Esophagus (tissue), 2 donors: ENCODE results near the gene BTBD9. TPM values are rescaled to one million over a fixed set of nuclear protein-coding genes. Genes with fewer than 3 reads are reported as not detected.

ENCODE experiments used
- H3K27ac ChIP-seq, 2 donors: one replicate each; pipeline ENCODE4 v1.5.1; 2013; ENCODE audit warnings: low read depth in 2 of 2, mild to moderate bottlenecking in 2 of 2, inconsistent platforms in 1 of 2, low read length in 1 of 2, moderate library complexity in 1 of 2
- H3K27me3 ChIP-seq, 2 donors: one replicate each; pipeline ENCODE4 v1.6.1; 2013; ENCODE audit warnings: low read length in 2 of 2, control low read depth in 1 of 2, mild to moderate bottlenecking in 1 of 2; ENCODE audit not compliant: insufficient read depth in 2 of 2, control insufficient read depth in 1 of 2
- H3K36me3 ChIP-seq, 2 donors: one replicate each; pipeline ENCODE4 v1.6.1; 2013; ENCODE audit warnings: low read length in 1 of 2; ENCODE audit not compliant: control insufficient read depth in 2 of 2, insufficient read depth in 2 of 2
- H3K4me1 ChIP-seq, 2 donors: one replicate each; pipeline ENCODE4 v1.6.1; 2013; ENCODE audit warnings: low read length in 1 of 2; ENCODE audit not compliant: control insufficient read depth in 2 of 2, insufficient read depth in 2 of 2
- H3K4me3 ChIP-seq, 2 donors: one replicate each; pipeline ENCODE4 v1.5.1; 2013; ENCODE audit warnings: low read length in 2 of 2, mild to moderate bottlenecking in 2 of 2, low read depth in 1 of 2, moderate library complexity in 1 of 2
- H3K9me3 ChIP-seq, 2 donors: one replicate each; pipeline ENCODE4 v1.6.1; 2013; ENCODE audit warnings: mild to moderate bottlenecking in 2 of 2, low read depth in 1 of 2, low read length in 1 of 2, moderate library complexity in 1 of 2; ENCODE audit not compliant: control insufficient read depth in 2 of 2, insufficient read depth in 1 of 2
- WGBS, 2 donors: extraction: QIAGEN DNeasy Blood & Tissue Kit; methylation state at CpG; one replicate each; pipeline ENCODE4 v1.1.7; 2013; 5-methylcytosine and 5-hydroxymethylcytosine counted together
- polyA plus RNA-seq, 2 donors: library from polyadenylated mRNA; stranded (reverse); fragments of 200-250 nt; gene quantifications; one replicate each; pipeline ENCODE4 v1.2.3, GENCODE V29; 2013
- donor health status: healthy with polysubstance abuse.
- donor health status: Bipolar disorder and iron deficiency.

Gene BTBD9
- polyA plus RNA-seq, 2 donors: 3.2 to 3.8 TPM

- Histone ChIP-seq H3K4me3 (no peak overlapping the region), H3K27me3 (no peaks in the 10 kb centered on the region), H3K27ac (no peak overlapping the region), H3K4me1 (no peaks in the 10 kb centered on the region), H3K9me3 (no peaks in the 10 kb centered on the region), H3K36me3 (no peaks in the 10 kb centered on the region)
- 80 to 84% methylated on average over 4 of the region's 4 CpGs for WGBS, 2 donors
These were observed 360.3 kb downstream of the BTBD9 start for GRCh38 chr6:38279423-38279822.

DNA sequence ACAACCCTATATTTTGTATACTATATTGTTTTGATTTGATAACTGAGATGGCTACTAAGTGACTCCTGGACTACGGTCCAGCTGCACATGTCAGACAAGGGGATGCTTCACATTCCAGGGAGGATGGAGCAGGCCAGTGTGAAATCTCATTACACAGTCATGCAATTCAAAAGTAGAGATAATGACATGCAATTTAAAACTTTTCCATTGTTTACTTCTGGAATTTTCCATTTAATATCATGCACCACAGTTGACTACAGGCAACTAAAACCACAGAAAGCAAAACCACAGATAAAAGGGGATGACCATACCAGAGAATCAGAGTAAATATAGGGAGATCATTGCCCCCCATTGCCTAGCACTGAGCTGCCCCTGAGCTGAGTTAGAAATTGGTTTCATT lies 366.4 kb downstream of the BTBD9 start:
- WGBS, 2 donors: 89 to 91% methylated on average over 1 of the region's 1 CpG
- H3K9me3 ChIP-seq: no peaks in the 10 kb centered on the region
- H3K4me3 ChIP-seq: no peak overlapping the region
- no peaks in the 10 kb centered on the region for H3K4me1 ChIP-seq
- no peaks in the 10 kb centered on the region for H3K27me3 ChIP-seq
- no peaks in the 10 kb centered on the region for H3K36me3 ChIP-seq
- no peak overlapping the region for H3K27ac ChIP-seq

GRCh38 chr6:38272222-38272621 lies 367.5 kb downstream of the BTBD9 start:
- no peak overlapping the region for H3K4me3 ChIP-seq

GRCh38 chr6:38271081-38271480 lies 368.6 kb downstream of the BTBD9 start:
- no peaks in the 10 kb centered on the region for H3K27me3 ChIP-seq
- no peak overlapping the region for H3K27ac ChIP-seq
- no peaks in the 10 kb centered on the region for H3K36me3 ChIP-seq
- H3K4me1 ChIP-seq: no peaks in the 10 kb centered on the region
- H3K9me3 ChIP-seq: no peaks in the 10 kb centered on the region
- no peak overlapping the region for H3K4me3 ChIP-seq

More at GRCh38 chr6:38272222-38272621, 367.5 kb downstream of the BTBD9 start:
- no peaks in the 10 kb centered on the region for H3K36me3 ChIP-seq
- H3K9me3 ChIP-seq: no peaks in the 10 kb centered on the region
- no peak overlapping the region for H3K27ac ChIP-seq
- no peaks in the 10 kb centered on the region for H3K27me3 ChIP-seq
- no peaks in the 10 kb centered on the region for H3K4me1 ChIP-seq
- 65 to 83% methylated on average over 1 of the region's 1 CpG for WGBS, 2 donors

DNA sequence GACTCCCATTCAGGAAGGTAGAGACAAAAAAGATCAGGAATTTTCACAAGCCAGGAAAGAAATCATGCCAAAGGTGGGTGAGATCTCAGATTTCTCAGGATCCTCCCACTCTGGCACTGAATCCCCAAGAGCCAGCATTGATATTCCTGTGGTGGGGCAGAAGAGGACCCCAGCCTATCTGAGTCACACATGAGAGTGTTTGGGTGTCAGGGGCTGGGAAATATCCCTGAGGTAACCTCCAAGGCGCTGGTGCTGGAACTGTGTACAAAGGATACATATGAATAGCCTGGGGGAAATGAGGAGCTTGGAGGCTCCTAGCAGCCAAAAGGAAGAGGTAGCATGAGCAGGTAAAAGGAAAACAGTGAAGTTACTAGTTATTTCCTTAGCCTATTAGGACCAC lies 369.4 kb downstream of the BTBD9 start:
- Histone ChIP-seq H3K36me3 (no peaks in the 10 kb centered on the region), H3K9me3 (no peaks in the 10 kb centered on the region), H3K27ac (no peak overlapping the region), H3K27me3 (no peaks in the 10 kb centered on the region), H3K4me3 (no peak overlapping the region), H3K4me1 (no peaks in the 10 kb centered on the region)
- WGBS, 2 donors: 74 to 81% methylated on average over 1 of the region's 1 CpG

GRCh38 chr6:38269461-38270172 lies 370.1 kb downstream of the BTBD9 start:
- H3K27me3 ChIP-seq: no peaks in the 10 kb centered on the region
- no peaks in the 10 kb centered on the region for H3K4me1 ChIP-seq
- no peak overlapping the region for H3K27ac ChIP-seq
- no peaks in the 10 kb centered on the region for H3K9me3 ChIP-seq
- no peak overlapping the region for H3K4me3 ChIP-seq
- 82% methylated on average over 9 of the region's 9 CpGs for WGBS, 2 donors
- H3K36me3 ChIP-seq: no peaks in the 10 kb centered on the region

DNA sequence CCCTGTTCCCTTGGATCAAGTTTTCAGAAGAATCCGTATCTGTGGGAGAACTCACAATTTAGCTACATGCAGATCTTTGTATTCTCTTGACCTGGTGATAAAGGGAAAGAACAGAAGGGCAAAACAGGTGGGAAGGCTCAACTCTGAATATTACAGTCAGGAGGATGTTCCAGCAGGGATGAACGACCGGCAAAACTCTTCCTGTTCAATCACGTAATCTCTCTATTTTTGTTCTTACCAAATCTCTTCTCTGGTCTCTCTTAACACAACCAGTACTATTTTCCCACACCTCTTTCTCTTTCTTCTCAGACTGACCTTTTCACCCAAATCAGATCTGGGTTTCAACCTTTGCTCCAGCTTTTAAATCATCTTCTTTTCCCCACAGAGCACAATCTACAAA lies 371.4 kb downstream of the BTBD9 start:
- Histone ChIP-seq H3K36me3 (no peaks in the 10 kb centered on the region), H3K27ac (no peak overlapping the region)
- WGBS, 2 donors: 72 to 80% methylated on average over 4 of the region's 4 CpGs

DNA sequence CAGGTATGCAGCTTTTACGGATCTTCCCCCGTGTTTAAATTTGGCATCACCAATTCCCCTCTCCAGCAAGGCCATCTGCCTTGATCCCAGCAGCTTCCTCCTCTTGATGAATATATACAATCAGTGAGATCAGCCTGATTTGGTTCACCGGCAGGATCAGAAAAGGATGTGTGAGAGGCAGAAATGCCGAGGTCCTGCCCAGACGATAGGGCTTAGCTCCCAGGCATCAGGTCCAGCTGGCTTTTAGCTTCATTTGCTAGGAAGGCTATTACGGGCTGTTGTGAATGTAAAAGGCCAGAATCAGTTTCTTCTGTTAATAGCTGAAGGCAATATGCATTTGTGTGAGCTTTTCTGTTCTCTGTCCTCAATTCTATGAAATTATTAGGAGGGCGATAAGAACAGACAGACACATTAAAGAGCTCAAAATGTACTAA lies 372.8 kb downstream of the BTBD9 start:
- Histone ChIP-seq H3K36me3 (no peaks in the 10 kb centered on the region), H3K4me1 (peaks cover 0 to 4% of the 10 kb centered on the region in 2 donors), H3K27ac (no peak overlapping the region), H3K9me3 (no peaks in the 10 kb centered on the region), H3K27me3 (no peaks in the 10 kb centered on the region), H3K4me3 (no peak overlapping the region)
- 82 to 87% methylated on average over 7 of the region's 7 CpGs for WGBS, 2 donors

More for the DNA sequence above, 371.4 kb downstream of the BTBD9 start:
- Histone ChIP-seq H3K27me3 (no peaks in the 10 kb centered on the region), H3K4me1 (peaks cover 0 to 4% of the 10 kb centered on the region in 2 donors), H3K9me3 (no peaks in the 10 kb centered on the region), H3K4me3 (no peak overlapping the region)

DNA sequence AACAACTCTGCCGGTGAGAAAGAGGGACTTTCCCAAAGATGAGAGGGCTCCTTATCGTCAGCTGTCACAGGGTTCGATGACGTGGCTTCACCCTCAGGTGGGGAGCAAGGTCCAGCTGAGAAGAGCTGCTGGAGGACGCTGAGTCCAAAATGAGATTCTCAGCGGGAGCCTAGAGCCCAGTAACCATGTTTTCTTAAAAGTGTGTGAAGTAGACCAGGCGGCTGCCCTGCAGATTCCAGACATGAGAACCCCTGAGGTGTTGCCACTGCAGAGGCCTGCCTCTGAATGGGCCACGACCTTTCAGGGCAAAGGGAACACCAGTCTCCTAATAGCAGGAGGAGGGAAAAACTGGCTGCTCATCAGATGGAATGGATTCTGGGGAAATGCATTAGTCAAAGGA lies 375.1 kb downstream of the BTBD9 start:
- H3K9me3 ChIP-seq: no peaks in the 10 kb centered on the region
- 74 to 83% methylated on average over 8 of the region's 8 CpGs for WGBS, 2 donors
- no peak overlapping the region for H3K4me3 ChIP-seq
- no peaks in the 10 kb centered on the region for H3K27me3 ChIP-seq
- H3K27ac ChIP-seq: no peak overlapping the region
- H3K4me1 ChIP-seq: peaks cover 0 to 4% of the 10 kb centered on the region in 2 donors
- no peaks in the 10 kb centered on the region for H3K36me3 ChIP-seq

- H3K4me1 ChIP-seq: peaks cover 0 to 4% of the 10 kb centered on the region in 2 donors
- no peak overlapping the region for H3K27ac ChIP-seq
- 75 to 81% methylated on average over 2 of the region's 2 CpGs for WGBS, 2 donors
- no peaks in the 10 kb centered on the region for H3K9me3 ChIP-seq
- H3K27me3 ChIP-seq: no peaks in the 10 kb centered on the region
- H3K36me3 ChIP-seq: no peaks in the 10 kb centered on the region
- H3K4me3 ChIP-seq: no peak overlapping the region
These were observed 377.1 kb downstream of the BTBD9 start for GRCh38 chr6:38262609-38263008.
